Gastrocnemius medialis (tissue), 4 donors: ENCODE results near the gene PPP2R2C.

Experiments
- POLR2A ChIP-seq, 2 donors: fragments of 450-650 bp; IDR thresholded peaks; one replicate each; pipeline ENCODE4 v1.6.1; 2017; ENCODE audit warnings: antibody characterized with exemption in 2 of 2, mild to moderate bottlenecking in 2 of 2, moderate library complexity in 2 of 2
- TF ChIP-seq, protein P1 (sequence below), 5 experiments: fragments of 450-650 bp in 3 of 5; fragments of 200-600 bp in 2 of 5; sonication (generic) in 2 of 5; IDR thresholded peaks in 4 of 5; conservative IDR thresholded peaks in 1 of 5; 1 replicate in 4 of 5; 2 replicates in 1 of 5; pipeline ENCODE4 v1.5.1; 2016 to 2019; ENCODE audit warnings: antibody characterized with exemption in 5 of 5, mild to moderate bottlenecking in 3 of 5, moderate library complexity in 3 of 5

- TF ChIP-seq, protein P1, sequence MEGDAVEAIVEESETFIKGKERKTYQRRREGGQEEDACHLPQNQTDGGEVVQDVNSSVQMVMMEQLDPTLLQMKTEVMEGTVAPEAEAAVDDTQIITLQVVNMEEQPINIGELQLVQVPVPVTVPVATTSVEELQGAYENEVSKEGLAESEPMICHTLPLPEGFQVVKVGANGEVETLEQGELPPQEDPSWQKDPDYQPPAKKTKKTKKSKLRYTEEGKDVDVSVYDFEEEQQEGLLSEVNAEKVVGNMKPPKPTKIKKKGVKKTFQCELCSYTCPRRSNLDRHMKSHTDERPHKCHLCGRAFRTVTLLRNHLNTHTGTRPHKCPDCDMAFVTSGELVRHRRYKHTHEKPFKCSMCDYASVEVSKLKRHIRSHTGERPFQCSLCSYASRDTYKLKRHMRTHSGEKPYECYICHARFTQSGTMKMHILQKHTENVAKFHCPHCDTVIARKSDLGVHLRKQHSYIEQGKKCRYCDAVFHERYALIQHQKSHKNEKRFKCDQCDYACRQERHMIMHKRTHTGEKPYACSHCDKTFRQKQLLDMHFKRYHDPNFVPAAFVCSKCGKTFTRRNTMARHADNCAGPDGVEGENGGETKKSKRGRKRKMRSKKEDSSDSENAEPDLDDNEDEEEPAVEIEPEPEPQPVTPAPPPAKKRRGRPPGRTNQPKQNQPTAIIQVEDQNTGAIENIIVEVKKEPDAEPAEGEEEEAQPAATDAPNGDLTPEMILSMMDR (IDR thresholded peaks at IDR 0.05 in 4 of 5, conservative IDR thresholded peaks at IDR 0.05 in 1 of 5) = no peak
- TF ChIP-seq POLR2A (IDR thresholded peaks at IDR 0.05) = no peak
Observed at GRCh38 chr4:6409381-6409780, 63.0 kb downstream of the PPP2R2C start.
